NCI-H1417 treated with DMSO at 0.1 percent for 48 hours (cell line): ENCODE measurements around the gene ITFG1.
"Not testable (repeated sequence)": the region's sequence is repeated elsewhere in the genome, so short reads cannot be mapped to it uniquely, and the experiment has no call there.

Source experiments
- DNase-seq: peaks from one replicate; lab custom pipeline; 2025; lab: John Stamatoyannopoulos, UW

ITFG1 gene

GRCh38 chr16:47241061-47241460 lies 219.8 kb downstream of the ITFG1 start:
- no peak for DNase-seq

DNA sequence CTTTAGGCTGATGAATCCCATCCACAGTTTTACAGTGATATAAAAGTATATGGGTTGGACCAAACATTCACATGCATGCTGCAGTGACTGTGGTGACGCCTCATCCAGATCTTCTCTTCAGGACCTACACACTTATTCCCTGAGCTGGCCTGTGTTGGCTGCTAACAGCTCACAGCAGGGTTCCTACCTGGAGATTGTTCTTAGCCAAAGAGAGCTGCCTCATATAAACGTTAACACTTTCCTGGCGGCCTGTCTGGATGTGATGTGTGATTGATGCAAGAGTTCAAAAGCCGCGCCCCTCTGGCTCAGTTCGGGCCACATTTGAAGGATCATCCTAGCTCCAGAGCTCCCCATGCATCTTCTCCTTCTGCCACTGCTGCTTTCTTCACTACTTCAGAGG lies 224.1 kb downstream of the ITFG1 start:
- no peak for DNase-seq

DNA sequence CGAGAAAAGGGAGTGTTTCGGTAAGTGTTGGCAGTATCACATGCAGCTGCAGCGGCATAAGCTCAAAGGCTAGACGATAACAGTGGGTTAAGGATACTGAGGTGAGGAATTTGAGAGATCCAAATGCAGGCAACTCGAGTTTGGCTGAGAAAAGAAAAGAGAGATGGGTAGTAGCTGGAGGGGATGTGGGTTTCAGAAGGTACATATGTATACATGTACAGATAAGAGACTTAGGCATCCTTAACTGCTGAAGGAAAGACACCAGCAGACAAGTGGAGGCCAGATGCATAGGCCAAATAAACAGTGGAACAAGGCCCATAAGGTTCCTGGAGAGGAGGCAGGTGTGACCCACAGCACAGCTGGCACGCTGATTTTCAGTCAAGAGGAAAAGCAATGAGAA lies 230.6 kb downstream of the ITFG1 start:
- DNase-seq = no peak

GRCh38 chr16:47229053-47230050 lies 231.5 kb downstream of the ITFG1 start:
- no peak for DNase-seq

DNA sequence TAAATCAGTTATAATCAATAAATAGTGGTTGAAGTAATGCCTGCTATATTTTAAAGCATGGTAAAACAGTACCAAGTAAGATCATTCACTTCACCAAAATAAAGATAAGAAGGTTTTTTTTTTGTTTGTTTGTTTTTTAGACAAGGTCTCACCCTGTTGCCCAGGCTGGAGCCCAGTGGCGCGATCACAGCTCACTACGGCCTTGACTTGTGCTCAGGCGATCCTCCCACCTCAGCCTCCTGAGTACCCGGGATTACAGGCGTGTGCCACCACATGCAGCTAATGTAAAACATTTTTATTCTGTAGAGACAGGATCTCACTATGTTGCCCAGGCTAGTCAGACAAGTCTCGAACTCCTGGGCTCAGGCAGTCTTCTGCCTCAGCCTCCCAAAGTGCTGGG lies 232.6 kb downstream of the ITFG1 start:
- DNase-seq = no peak

GRCh38 chr16:47213761-47214440 lies 247.0 kb downstream of the ITFG1 start:
- DNase-seq = no peak

- DNase-seq = no peak
Observed at GRCh38 chr16:47211218-47211617, 249.6 kb downstream of the ITFG1 start.

DNA sequence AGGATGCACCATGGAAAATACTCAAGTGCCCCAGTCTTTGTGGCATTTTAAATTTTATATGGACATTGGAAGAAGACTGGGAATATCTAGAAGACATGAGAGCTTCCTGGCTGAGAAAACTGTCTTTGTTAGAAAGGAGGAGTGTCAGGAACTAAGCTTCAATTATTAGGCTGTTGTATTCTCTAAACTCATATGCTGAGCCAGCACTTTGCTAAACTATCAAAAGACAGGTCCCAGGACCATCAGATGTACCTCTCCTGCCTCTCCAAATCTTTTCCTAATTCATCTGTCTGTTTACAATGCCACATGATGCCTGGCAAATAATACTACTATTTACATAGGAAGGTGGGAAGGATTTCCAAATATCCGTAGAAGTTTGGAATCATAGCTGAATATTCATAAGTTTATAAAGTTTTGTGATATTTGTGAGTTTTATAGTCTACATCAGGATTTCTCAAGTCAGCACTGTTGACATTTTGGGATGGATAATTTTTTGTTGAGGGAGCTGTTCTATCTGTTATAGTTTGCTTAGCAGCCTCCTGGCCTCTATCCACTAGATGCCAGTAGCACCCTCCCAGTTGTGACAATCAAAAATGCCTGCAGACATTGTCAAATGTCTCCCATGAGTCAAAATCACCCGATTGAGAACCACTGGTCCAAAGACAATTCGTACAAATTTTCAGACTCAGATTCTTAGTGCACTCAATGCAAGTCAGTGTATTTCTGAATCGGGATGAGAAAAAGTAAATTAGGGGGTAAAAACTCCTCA lies 255.9 kb downstream of the ITFG1 start:
- DNase-seq = no peak

- peak; percentile 72 for DNase-seq
Observed at GRCh38 chr16:47203433-47203832, 257.4 kb downstream of the ITFG1 start.

DNA sequence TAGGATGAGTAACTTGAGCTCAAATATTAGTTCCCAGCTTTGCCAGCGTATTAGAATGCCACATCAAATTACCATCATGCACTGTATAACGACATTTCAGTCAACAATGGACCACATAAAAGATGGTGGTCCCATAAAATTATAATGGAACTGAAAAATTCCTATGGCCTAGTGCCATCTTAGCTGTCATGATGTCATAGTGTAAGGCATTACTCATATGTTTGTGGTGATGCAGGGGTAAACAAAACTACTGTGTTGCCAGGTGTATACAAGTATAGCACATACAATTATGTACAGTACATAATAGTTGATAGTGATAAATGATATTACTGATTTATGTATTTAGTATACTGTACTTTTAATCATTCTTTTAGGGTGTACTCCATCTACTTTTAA lies 262.7 kb downstream of the ITFG1 start:
- no peak for DNase-seq

DNA sequence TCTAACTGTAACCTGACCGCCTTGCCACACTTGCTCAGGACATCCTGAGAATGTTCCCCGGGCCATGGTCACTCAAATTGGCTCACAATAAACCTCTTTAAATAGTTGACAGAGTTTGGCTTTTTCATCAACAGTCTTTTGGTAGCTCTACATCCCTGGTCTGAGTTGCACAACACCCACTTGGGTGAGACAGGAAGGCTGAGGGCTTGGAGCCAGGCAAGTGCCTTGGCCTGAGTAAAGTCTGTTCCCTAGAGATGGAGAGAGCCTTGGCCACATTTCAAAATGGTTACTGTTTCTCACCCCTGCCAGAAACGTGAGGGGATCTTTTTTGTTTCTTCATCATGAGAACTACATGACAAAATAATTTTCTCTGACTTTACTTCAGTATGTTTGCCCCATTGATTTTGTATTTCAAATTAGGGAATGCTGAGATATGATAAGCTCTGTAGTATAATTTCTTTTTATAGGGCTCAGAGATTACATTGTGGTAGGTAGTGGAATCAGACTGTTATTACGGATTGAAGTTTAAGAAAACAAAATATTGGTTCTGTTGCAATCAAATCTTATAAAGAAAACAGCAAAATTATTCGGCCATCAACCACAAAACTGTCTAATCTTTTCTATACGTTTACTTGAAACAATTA lies 263.2 kb downstream of the ITFG1 start:
- DNase-seq = no peak

DNA sequence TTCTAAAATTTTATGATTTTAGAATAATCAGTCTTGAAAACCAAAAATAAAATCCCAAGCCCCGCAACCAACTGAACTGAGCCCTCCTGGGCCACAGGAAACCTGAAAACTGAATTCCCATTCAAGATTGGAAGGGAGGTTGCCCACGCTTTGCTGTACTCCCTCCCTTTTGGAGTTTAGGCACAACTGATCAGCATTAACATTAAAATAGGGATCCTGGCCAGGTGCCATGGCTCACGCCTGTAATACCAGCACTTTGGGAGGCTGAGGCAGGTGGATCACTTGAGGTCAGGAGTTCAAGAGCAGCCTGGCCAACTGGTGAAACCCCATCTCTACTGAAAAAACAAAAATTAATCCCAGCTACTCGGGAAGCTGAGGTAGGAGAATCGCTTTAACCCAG lies 264.4 kb downstream of the ITFG1 start:
- DNase-seq = no peak

GRCh38 chr16:47182318-47182717 lies 278.5 kb downstream of the ITFG1 start:
- DNase-seq = no peak

DNA sequence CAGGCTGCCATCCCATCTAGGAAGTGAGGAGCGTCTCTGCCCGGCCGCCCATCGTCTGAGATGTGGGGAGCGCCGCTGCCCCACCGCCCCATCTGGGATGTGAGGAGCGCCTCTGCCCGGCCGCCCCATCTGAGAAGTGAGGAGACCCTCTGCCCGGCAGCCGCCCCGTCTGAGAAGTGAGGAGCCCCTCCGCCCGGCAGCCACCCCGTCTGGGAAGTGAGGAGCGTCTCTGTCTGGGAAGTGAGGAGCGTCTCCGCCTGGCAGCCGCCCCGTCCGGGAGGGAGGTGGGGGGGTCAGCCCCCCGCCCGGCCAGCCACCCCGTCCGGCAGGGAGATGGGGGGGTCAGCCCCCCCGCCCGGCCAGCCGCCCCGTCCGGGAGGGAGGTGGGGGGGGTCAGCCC lies 279.8 kb downstream of the ITFG1 start:
- not testable (repeated sequence) for DNase-seq

DNA sequence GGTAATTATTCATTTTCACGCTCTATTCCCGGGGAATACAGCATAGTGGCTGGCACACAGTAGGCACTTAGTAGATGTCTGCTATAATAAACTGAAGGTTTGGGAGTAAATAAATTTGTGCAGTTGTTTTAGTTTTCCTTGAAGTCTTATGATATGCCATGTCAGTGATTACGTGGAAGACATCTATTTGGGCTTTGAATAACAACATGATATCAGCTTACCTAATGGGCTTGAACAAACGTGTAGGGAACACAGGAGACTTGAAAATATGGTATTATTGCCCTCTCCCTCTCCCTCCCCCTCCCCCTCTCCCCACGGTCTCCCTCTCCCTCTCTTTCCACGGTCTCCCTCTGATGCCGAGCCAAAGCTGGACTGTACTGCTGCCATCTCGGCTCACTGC lies 280.8 kb downstream of the ITFG1 start:
- DNase-seq = no peak

- DNase-seq = no peak
Observed at GRCh38 chr16:47175152-47175551, 285.7 kb downstream of the ITFG1 start.

GRCh38 chr16:47162670-47163420 lies 298.0 kb downstream of the ITFG1 start:
- DNase-seq = no peak

DNA sequence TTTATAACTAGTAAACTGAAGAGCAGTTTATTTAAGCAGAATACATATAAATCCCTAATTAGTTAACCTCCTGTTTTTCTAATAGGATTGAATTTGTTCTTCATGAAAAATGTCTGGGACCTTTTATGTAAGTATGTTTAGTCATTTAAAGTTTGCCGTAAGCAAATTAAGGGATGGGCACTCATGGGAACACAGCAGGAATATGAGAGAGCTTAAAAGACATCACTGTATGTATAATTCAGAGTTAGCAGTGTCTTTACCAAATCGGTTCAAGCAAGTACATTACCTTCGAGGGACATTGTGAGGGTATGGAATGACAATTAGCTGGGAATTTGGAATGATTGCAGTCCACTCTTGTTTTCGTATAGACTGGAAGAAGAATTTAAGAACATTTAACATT lies 299.4 kb downstream of the ITFG1 start:
- no peak for DNase-seq

DNA sequence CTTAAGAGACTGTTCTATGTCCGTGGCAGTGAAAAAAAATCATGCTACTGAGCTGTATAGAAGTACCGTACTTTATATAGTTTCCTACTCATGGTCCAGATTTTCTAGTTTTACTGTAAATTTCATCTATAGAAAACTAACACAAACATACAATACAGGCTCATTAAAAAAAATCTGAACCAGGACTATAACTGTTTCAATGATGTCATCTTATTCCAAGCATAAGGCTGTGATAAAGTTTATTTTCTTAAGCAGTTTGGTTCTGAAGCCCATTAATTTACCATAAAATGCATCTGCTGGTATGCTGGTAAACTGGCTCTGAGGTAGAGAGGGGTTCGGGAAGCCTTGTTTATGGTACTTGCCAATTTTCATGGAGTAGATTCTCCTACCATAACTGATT lies 300.4 kb downstream of the ITFG1 start:
- DNase-seq = no peak

- no peak for DNase-seq
Observed at GRCh38 chr16:47158992-47159391, 301.9 kb downstream of the ITFG1 start.

GRCh38 chr16:47156680-47157215 lies 304.1 kb downstream of the ITFG1 start:
- DNase-seq = no peak
